Liver (tissue), 9 donors: ENCODE results near the gene RPGR. TPM values are rescaled to one million over a fixed set of nuclear protein-coding genes. Genes with fewer than 3 reads are reported as not detected.

Source experiments
- DNase-seq: peaks from one replicate; pipeline ENCODE4 v3.0.0-alpha.2; 2017; ENCODE audit warnings: low spot score
- H3K27ac ChIP-seq, 2 donors: one replicate each; pipeline ENCODE4 v1.7.0; 2013; ENCODE audit warnings: inconsistent platforms in 2 of 2, low read length in 2 of 2, control low read depth in 1 of 2, low read depth in 1 of 2, mild to moderate bottlenecking in 1 of 2
- H3K27me3 ChIP-seq, 4 donors: one replicate each; pipeline versions ENCODE4 v1.6.1 to v1.7.0; 2013; ENCODE audit warnings: low read length in 3 of 4, inconsistent platforms in 1 of 4, mild to moderate bottlenecking in 1 of 4, moderate library complexity in 1 of 4; ENCODE audit not compliant: control insufficient read depth in 4 of 4, insufficient read depth in 4 of 4
- H3K36me3 ChIP-seq, 4 donors: one replicate each; pipeline versions ENCODE4 v1.6.1 to v1.7.0; 2013; ENCODE audit warnings: low read length in 3 of 4, mild to moderate bottlenecking in 3 of 4, low read depth in 1 of 4, moderate library complexity in 1 of 4; ENCODE audit not compliant: control insufficient read depth in 4 of 4, insufficient read depth in 3 of 4
- H3K4me1 ChIP-seq, 4 donors: one replicate each; pipeline versions ENCODE4 v1.6.1 to v1.7.0; 2013; ENCODE audit warnings: low read length in 3 of 4, mild to moderate bottlenecking in 3 of 4, moderate library complexity in 1 of 4; ENCODE audit not compliant: control insufficient read depth in 4 of 4, insufficient read depth in 4 of 4
- H3K4me3 ChIP-seq, 3 donors: one replicate each; pipeline versions ENCODE4 v1.6.1 to v1.7.0; 2013; ENCODE audit warnings: low read length in 3 of 3, control low read depth in 1 of 3, low read depth in 1 of 3, mild to moderate bottlenecking in 1 of 3
- H3K9ac ChIP-seq, 2 donors: one replicate each; pipeline ENCODE4 v1.7.0; 2013; ENCODE audit warnings: low read length in 2 of 2, mild to moderate bottlenecking in 2 of 2, moderate library complexity in 2 of 2, control low read depth in 1 of 2, low read depth in 1 of 2
- H3K9me3 ChIP-seq, 4 donors: one replicate each; pipeline versions ENCODE4 v1.6.1 to v1.7.0; 2013; ENCODE audit warnings: low read length in 3 of 4; ENCODE audit not compliant: control insufficient read depth in 4 of 4
- ATF3 ChIP-seq: IDR thresholded peaks from 2 replicates; pipeline ENCODE4 v1.6.1; 2016; ENCODE audit warnings: antibody characterized with exemption
- FOXA1 ChIP-seq: IDR thresholded peaks from 2 replicates; pipeline ENCODE4 v1.6.1; 2016; ENCODE audit warnings: antibody characterized with exemption
- FOXA2 ChIP-seq: IDR thresholded peaks from 2 replicates; pipeline ENCODE4 v1.6.1; 2016; ENCODE audit warnings: antibody characterized with exemption
- HNF4A ChIP-seq, 2 donors: conservative IDR thresholded peaks; 2 replicates each; pipeline ENCODE4 v1.6.1; 2016; ENCODE audit warnings: antibody characterized with exemption in 2 of 2, mild to moderate bottlenecking in 2 of 2
- HNF4G ChIP-seq: IDR thresholded peaks from 2 replicates; pipeline ENCODE4 v1.6.1; 2016; ENCODE audit warnings: antibody characterized with exemption
- JUND ChIP-seq, 2 donors: IDR thresholded peaks; 2 replicates each; pipeline ENCODE4 v1.6.1; 2016; ENCODE audit warnings: antibody characterized with exemption in 2 of 2
- MAX ChIP-seq: IDR thresholded peaks from 2 replicates; pipeline ENCODE4 v1.6.1; 2016; ENCODE audit warnings: antibody characterized with exemption
- NR2F2 ChIP-seq: IDR thresholded peaks from 2 replicates; pipeline ENCODE4 v1.6.1; 2016; ENCODE audit warnings: antibody characterized with exemption
- RAD21 ChIP-seq, 2 donors: IDR thresholded peaks; 2 replicates each; pipeline ENCODE4 v1.6.1; 2016; ENCODE audit warnings: antibody characterized with exemption in 2 of 2, mild to moderate bottlenecking in 2 of 2
- REST ChIP-seq: IDR thresholded peaks from 2 replicates; pipeline ENCODE4 v1.6.1; 2016; ENCODE audit warnings: antibody characterized with exemption, mild to moderate bottlenecking
- RXRA ChIP-seq, 2 donors: IDR thresholded peaks; 2 replicates each; pipeline ENCODE4 v1.6.1; 2017 to 2018; ENCODE audit warnings: antibody characterized with exemption in 2 of 2, mild to moderate bottlenecking in 1 of 2
- SP1 ChIP-seq: IDR thresholded peaks from 2 replicates; pipeline ENCODE4 v1.6.1; 2018; ENCODE audit warnings: antibody characterized with exemption, mild to moderate bottlenecking
- TAF1 ChIP-seq: conservative IDR thresholded peaks from 2 replicates; pipeline ENCODE4 v1.6.1; 2016; ENCODE audit warnings: antibody characterized with exemption, mild to moderate bottlenecking
- ZBTB33 ChIP-seq: IDR thresholded peaks from 2 replicates; pipeline ENCODE4 v1.6.1; 2016; ENCODE audit warnings: antibody characterized with exemption
- WGBS: extraction: QIAGEN DNeasy Blood & Tissue Kit; methylation state at CpG from one replicate; pipeline ENCODE4 v1.1.7; 2013; 5-methylcytosine and 5-hydroxymethylcytosine counted together
- polyA plus RNA-seq, 2 donors: library from polyadenylated mRNA; stranded (reverse) in 1 of 2; unstranded in 1 of 2; fragments of 200-250 nt in 1 of 2; fragments of >200 nt in 1 of 2; fragmentation: Nextera tagmentation in 1 of 2; extraction: Ambion mirVana in 1 of 2; gene quantifications; one replicate each; pipeline versions ENCODE4 v1.2.1 to v1.2.3, GENCODE V29; 2013 to 2015
- total RNA-seq, 2 donors: library from RNA; depleted of rRNA; stranded (reverse); fragments of >200 nt; gene quantifications; one replicate each; pipeline ENCODE4 v1.2.3, GENCODE V29; 2014
- donor health status: healthy.
- donor health status: healthy.
- donor health status: healthy.
- donor health status: healthy.
- donor health status: healthy.

The RPGR gene
- total and polyA plus RNA-seq, 4 donors, result 1.7 to 7.2 (median 3.5) TPM

- no peak overlapping the region for H3K9ac ChIP-seq
- no peaks in the 10 kb centered on the region for H3K9me3 ChIP-seq
- no peak overlapping the region for H3K27ac ChIP-seq
- no peak overlapping the region for H3K4me3 ChIP-seq
- no peak for DNase-seq
- H3K27me3 ChIP-seq, result no peaks in the 10 kb centered on the region
- H3K36me3 ChIP-seq, result peaks cover 0 to 3% (median 0%) of the 10 kb centered on the region in 4 donors
- WGBS, result 98% methylated on average over 4 of the region's 4 CpGs
- no peaks in the 10 kb centered on the region for H3K4me1 ChIP-seq
- TF ChIP-seq HNF4G, result no peak
- TF ChIP-seq RXRA (IDR thresholded peaks at IDR 0.05), result no peak
- no peak for TF ChIP-seq ZBTB33
Observed at GRCh38 chrX:38313190-38313589, 14.1 kb downstream of the RPGR start.

- Histone ChIP-seq H3K4me3 (no peak overlapping the region), H3K27ac (no peak overlapping the region), H3K9ac (no peak overlapping the region), H3K4me1 (peaks cover 0 to 3% (median 0%) of the 10 kb centered on the region in 4 donors), H3K27me3 (no peaks in the 10 kb centered on the region), H3K36me3 (peaks cover 0 to 3% (median 0%) of the 10 kb centered on the region in 4 donors), H3K9me3 (no peaks in the 10 kb centered on the region)
- TF ChIP-seq ZBTB33 (no peak), RAD21 (IDR thresholded peaks at IDR 0.05) (no peak), TAF1 (no peak), HNF4G (no peak), REST (no peak), MAX (no peak), FOXA1 (no peak)
- DNase-seq, result no peak
- 96% methylated on average over 4 of the region's 4 CpGs for WGBS
Observed at GRCh38 chrX:38312436-38312835, 14.9 kb downstream of the RPGR start.

- H3K27ac ChIP-seq, result no peak overlapping the region
- H3K4me1 ChIP-seq, result peaks cover 0 to 3% (median 0%) of the 10 kb centered on the region in 4 donors
- no peaks in the 10 kb centered on the region for H3K9me3 ChIP-seq
- no peaks in the 10 kb centered on the region for H3K27me3 ChIP-seq
- WGBS, result 90% methylated on average over 2 of the region's 2 CpGs
- no peak overlapping the region for H3K9ac ChIP-seq
- DNase-seq, result no peak
- H3K36me3 ChIP-seq, result peaks cover 0 to 3% (median 0%) of the 10 kb centered on the region in 4 donors
- no peak overlapping the region for H3K4me3 ChIP-seq
- TF ChIP-seq ATF3 (no peak), NR2F2 (no peak), SP1 (no peak), FOXA1 (no peak), HNF4A (conservative IDR thresholded peaks at IDR 0.05) (no peak), JUND (IDR thresholded peaks at IDR 0.05) (no peak), ZBTB33 (no peak), RXRA (IDR thresholded peaks at IDR 0.05) (no peak), HNF4G (no peak), MAX (no peak), FOXA2 (no peak)
Observed at GRCh38 chrX:38311743-38312142, 15.6 kb downstream of the RPGR start.
